Peyer's patch (tissue), 4 donors: ENCODE measurements around the gene WFDC1. TPM values are rescaled to one million over a fixed set of nuclear protein-coding genes. Genes with fewer than 3 reads are reported as not detected.

ENCODE experiments used
- DNase-seq, 3 donors: peaks; one replicate each; pipeline ENCODE4 v3.0.0-alpha.2; 2017 to 2019
- H3K27ac ChIP-seq, 4 donors: fragments of 200-600 bp; sonication (generic); one replicate each; pipeline ENCODE4 v1.5.1; 2016 to 2019
- H3K27me3 ChIP-seq, 2 donors: fragments of 200-600 bp; sonication (generic); one replicate each; pipeline ENCODE4 v1.5.1; 2019
- H3K36me3 ChIP-seq, 3 donors: fragments of 200-600 bp; sonication (generic); one replicate each; pipeline ENCODE4 v1.5.1; 2016 to 2019
- H3K4me1 ChIP-seq, 4 donors: fragments of 200-600 bp; sonication (generic); one replicate each; pipeline ENCODE4 v1.5.1; 2016 to 2019
- H3K4me3 ChIP-seq, 4 donors: fragments of 200-600 bp; sonication (generic); 1 replicate in 3 of 4; 2 replicates in 1 of 4; pipeline ENCODE4 v1.5.1; 2016 to 2019; ENCODE audit warnings: mild to moderate bottlenecking in 1 of 4
- H3K9me3 ChIP-seq, 4 donors: fragments of 200-600 bp; sonication (generic); one replicate each; pipeline ENCODE4 v1.5.1; 2016 to 2019; ENCODE audit warnings: mild to moderate bottlenecking in 1 of 4
- CTCF ChIP-seq, 6 experiments: fragments of 450-650 bp in 4 of 6; fragments of 200-600 bp in 2 of 6; sonication (generic) in 1 of 6; IDR thresholded peaks; one replicate each; pipeline ENCODE4 v1.5.1; 2017 to 2019; ENCODE audit warnings: antibody characterized with exemption in 6 of 6, mild to moderate bottlenecking in 3 of 6, moderate library complexity in 1 of 6
- POLR2A ChIP-seq, 2 donors: fragments of 450-650 bp; IDR thresholded peaks; one replicate each; pipeline ENCODE4 v1.5.1; 2017; ENCODE audit warnings: antibody characterized with exemption in 2 of 2, mild to moderate bottlenecking in 2 of 2, moderate library complexity in 2 of 2
- total RNA-seq, 4 donors: library from RNA; depleted of rRNA; stranded (reverse); fragments of >200 nt; gene quantifications; one replicate each; pipeline ENCODE4 v1.1.0, GENCODE V29; 2016

The WFDC1 gene
- total RNA-seq, 4 donors from 2014 or later = 1.9 to 35.5 (median 10.1) TPM

DNA sequence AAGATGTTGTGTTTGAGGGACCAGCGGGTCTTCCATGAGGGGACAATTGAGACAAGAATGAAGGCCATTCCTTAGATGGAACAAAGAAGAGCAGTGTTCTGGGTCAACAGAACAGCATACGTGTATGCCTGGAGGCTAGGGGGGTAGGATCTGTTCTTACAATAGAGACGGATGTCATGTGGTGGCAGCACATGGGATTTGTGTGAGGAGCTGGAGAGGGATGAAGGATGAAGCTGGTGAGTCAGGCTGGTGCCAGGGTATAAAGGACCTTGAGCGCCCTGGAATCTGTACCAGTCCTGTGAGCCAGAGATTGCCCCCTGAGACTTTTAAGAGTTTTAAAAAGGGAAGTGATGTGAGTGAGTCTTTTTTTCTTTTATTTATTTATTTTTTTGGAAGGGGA lies 22.8 kb upstream of the WFDC1 start:
- H3K4me3 ChIP-seq = no peak overlapping the region
- TF ChIP-seq POLR2A (IDR thresholded peaks at IDR 0.05) (no peak), CTCF (IDR thresholded peaks at IDR 0.05) (no peak)
- H3K9me3 ChIP-seq = no peaks in the 10 kb centered on the region
- H3K4me1 ChIP-seq = no peaks in the 10 kb centered on the region
- H3K27me3 ChIP-seq = no peaks in the 10 kb centered on the region
- H3K27ac ChIP-seq = no peak overlapping the region
- H3K36me3 ChIP-seq = no peaks in the 10 kb centered on the region
- DNase-seq = no peak

- Histone ChIP-seq H3K27ac (no peak overlapping the region), H3K4me1 (no peaks in the 10 kb centered on the region), H3K4me3 (no peak overlapping the region), H3K36me3 (no peaks in the 10 kb centered on the region), H3K9me3 (no peaks in the 10 kb centered on the region), H3K27me3 (no peaks in the 10 kb centered on the region)
- DNase-seq = no peak
- TF ChIP-seq CTCF (IDR thresholded peaks at IDR 0.05) (no peak), POLR2A (IDR thresholded peaks at IDR 0.05) (no peak)
Observed at GRCh38 chr16:84272740-84273320, 21.8 kb upstream of the WFDC1 start.

DNA sequence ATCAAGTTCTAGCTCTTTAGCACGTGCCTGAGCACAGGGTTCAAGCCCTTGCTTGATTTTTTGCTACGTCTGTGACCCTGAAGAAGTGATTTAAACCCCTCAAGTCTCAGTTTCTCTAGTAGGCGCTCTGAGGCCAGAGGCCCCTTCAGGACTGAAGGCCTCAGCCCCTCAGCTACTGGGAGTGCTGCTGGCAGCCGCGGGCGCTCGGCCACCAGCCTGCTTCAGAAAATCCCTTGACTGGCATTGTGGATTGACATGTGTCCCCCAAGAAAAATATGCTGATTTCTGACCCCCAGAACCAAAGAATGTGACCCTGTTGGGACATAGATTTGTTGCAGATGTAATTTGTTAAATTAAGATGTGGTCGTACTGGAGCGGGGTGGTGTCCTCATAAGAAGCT lies 20.2 kb upstream of the WFDC1 start:
- no peak overlapping the region for H3K4me3 ChIP-seq
- no peaks in the 10 kb centered on the region for H3K36me3 ChIP-seq
- TF ChIP-seq CTCF (IDR thresholded peaks at IDR 0.05) (no peak), POLR2A (IDR thresholded peaks at IDR 0.05) (no peak)
- no peaks in the 10 kb centered on the region for H3K9me3 ChIP-seq
- H3K27ac ChIP-seq = no peak overlapping the region
- DNase-seq = no peak
- H3K27me3 ChIP-seq = no peaks in the 10 kb centered on the region
- H3K4me1 ChIP-seq = no peaks in the 10 kb centered on the region

- Histone ChIP-seq H3K9me3 (no peaks in the 10 kb centered on the region), H3K27ac (no peak overlapping the region), H3K4me3 (no peak overlapping the region), H3K36me3 (no peaks in the 10 kb centered on the region), H3K27me3 (no peaks in the 10 kb centered on the region), H3K4me1 (no peaks in the 10 kb centered on the region)
- TF ChIP-seq CTCF (IDR thresholded peaks at IDR 0.05) (no peak), POLR2A (IDR thresholded peaks at IDR 0.05) (no peak)
- DNase-seq = no peak
Observed at GRCh38 chr16:84275585-84276151, 19.0 kb upstream of the WFDC1 start.

DNA sequence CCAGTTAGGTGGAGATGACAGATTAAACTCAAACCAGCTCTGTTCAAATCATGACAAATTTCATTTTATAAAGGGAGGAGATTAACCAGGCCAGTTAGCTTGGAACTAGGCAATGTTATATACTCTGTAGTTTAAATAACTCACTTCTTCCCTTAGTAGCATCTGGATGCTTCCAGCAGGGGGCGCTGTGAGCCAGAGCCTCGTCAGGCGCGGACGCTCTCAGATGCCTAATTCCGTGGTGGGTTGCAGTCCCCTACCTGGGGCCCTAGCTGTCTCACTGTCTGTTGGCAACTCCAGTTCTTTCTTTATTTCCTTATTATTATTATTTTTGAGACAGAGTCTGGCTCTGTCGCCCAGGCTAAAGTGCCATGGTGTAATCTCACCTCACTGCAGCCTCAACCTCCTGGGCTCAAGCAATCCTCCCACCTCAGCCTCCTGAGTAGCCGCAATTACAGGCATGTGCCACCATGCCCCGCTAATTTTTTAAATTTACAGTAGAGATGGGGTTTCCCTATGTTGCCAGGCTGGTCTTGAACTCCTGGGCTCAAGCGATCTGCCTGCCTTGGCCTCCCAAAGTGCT lies 17.3 kb upstream of the WFDC1 start:
- Histone ChIP-seq H3K4me1 (no peaks in the 10 kb centered on the region), H3K27ac (no peak overlapping the region), H3K4me3 (no peak overlapping the region), H3K9me3 (no peaks in the 10 kb centered on the region), H3K27me3 (no peaks in the 10 kb centered on the region), H3K36me3 (no peaks in the 10 kb centered on the region)
- TF ChIP-seq POLR2A (IDR thresholded peaks at IDR 0.05) (no peak), CTCF (IDR thresholded peaks at IDR 0.05) (peak; percentile 64 to 85 (median 77))
- DNase-seq = peak; percentile 61 to 87 (median 75)
